Inflammatory macrophage treated with lipopolysaccharide for 4 hours (primary cell): ENCODE measurements around the gene FOXJ3.

Source experiments
- DNase-seq: peaks from one replicate; pipeline ENCODE4 v3.0.0-alpha.2; 2020

Gene FOXJ3

GRCh38 chr1:42139444-42139843 is 195.6 kb downstream of the FOXJ3 start:
- no peak for DNase-seq

- peak; percentile 16 for DNase-seq
Measured at GRCh38 chr1:42138586-42138985, 196.4 kb downstream of the FOXJ3 start.

GRCh38 chr1:42137766-42138165 is 197.3 kb downstream of the FOXJ3 start:
- DNase-seq = no peak

DNA sequence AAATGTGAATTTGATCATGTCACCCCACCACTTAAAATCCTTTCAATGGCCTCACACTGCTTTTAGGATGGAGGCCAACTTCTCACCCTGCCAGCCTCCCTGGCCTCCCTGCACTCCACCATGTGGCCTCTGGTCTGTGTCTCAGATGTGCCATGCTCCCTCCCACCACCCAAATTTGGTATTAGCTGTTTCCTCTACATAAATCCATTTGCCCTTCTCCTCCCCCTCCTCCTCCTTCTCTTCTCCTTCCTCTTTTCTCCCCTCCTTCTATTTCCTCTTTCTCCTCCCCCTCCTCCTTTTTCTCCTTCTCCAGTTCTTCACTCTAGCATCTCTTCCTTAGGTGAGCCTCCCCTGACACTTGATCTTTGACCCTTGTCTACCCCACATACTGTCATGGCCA is 198.6 kb downstream of the FOXJ3 start:
- no peak for DNase-seq

- no peak for DNase-seq
Measured at GRCh38 chr1:42135426-42135825, 199.6 kb downstream of the FOXJ3 start.

DNA sequence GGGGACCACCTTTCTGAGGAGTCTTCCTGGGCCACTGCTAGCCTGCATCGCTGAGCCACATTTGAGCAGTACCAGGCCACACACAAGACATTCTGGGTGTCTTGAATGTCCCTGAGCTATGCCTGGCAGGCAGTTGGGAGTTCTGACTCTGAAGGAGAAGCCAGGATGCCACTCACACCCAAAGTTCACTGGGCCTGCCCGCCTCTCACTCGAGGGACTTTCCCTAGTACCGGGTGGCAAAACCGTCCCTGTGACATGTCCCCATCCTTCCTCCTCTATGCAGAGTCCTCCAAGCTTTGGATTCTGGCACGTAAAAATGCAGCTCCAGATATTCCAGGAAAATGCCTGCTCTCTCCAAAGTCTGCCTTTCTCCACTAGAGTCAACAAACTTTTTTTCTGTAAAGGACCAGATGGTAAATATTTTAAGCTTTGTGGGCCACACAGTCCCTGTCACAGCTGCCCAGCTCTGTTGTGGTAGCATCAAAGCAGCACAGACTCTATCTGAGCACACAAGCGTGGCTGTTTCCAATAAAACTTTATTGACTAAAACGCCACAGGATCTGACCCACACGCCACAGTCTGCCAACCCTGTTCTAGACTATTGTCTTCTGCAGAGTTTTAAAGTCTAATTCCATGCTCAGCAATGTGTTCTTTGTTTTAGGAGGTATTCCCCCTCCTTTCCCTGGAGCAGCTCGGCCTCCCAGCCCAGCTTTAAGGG is 201.1 kb downstream of the FOXJ3 start:
- no peak for DNase-seq

- no peak for DNase-seq
Measured at GRCh38 chr1:42133390-42133789, 201.6 kb downstream of the FOXJ3 start.

GRCh38 chr1:42130061-42130660 is 204.9 kb downstream of the FOXJ3 start:
- DNase-seq = no peak

- no peak for DNase-seq
Measured at GRCh38 chr1:42128964-42129363, 206.1 kb downstream of the FOXJ3 start.

- no peak for DNase-seq
Measured at GRCh38 chr1:42128499-42128898, 206.5 kb downstream of the FOXJ3 start.

GRCh38 chr1:42127767-42128166 is 207.3 kb downstream of the FOXJ3 start:
- DNase-seq = no peak
